KG1 (cell line): ENCODE data around the gene PRR14L.
A peak's percentile ranks its signal among the peaks of the same experiment; 100 is the strongest.

Experiments
- DNase-seq: peaks from one replicate; lab custom pipeline; 2025; lab: John Stamatoyannopoulos, UW

PRR14L gene

GRCh38 chr22:31639436-31640039 lies 110.4 kb downstream of the PRR14L start:
- no peak for DNase-seq

GRCh38 chr22:31637891-31638618 lies 111.9 kb downstream of the PRR14L start:
- peak; percentile 78 for DNase-seq

GRCh38 chr22:31637447-31637890 lies 112.5 kb downstream of the PRR14L start:
- DNase-seq = peak; percentile 65

- no peak for DNase-seq
These were observed 114.2 kb downstream of the PRR14L start for GRCh38 chr22:31635638-31636306.

- no peak for DNase-seq
These were observed 118.5 kb downstream of the PRR14L start for GRCh38 chr22:31631436-31631835.
